Endothelial cell of umbilical vein (primary cell): Measurements from ENCODE around the gene TMEM87B. TPM values are rescaled to one million over a fixed set of nuclear protein-coding genes. Genes with fewer than 3 reads are reported as not detected.

ENCODE experiments used
- BruUV-seq: library from RNA; stranded (reverse); fragments of 400-500 nt; replicated peaks from 2 replicates; lab custom pipeline; 2021; lab: Mats Ljungman, UMichigan
- CTCF ChIA-PET: fragments of 300-600, 350-600 bp; sonication (Branson Sonifier 250); formaldehyde crosslinking; loops from one replicate; lab custom pipeline; 2021; ENCODE audit warnings: antibody characterized with exemption, inconsistent platforms; lab: Charles Lee
- POLR2A ChIA-PET: fragments of 300-600, 350-600 bp; sonication (Branson Sonifier 250); formaldehyde crosslinking; loops from one replicate; lab custom pipeline; 2021; ENCODE audit warnings: antibody characterized with exemption, inconsistent platforms; lab: Charles Lee
- DNase-seq: peaks from one replicate; pipeline ENCODE4 v3.0.0-alpha.2; 2011; ENCODE audit warnings: low read depth, low spot score
- FAIRE-seq: peaks from 2 replicates; lab custom pipeline; 2011; peaks lifted over from hg19 to GRCh38; lab: Jason Lieb, UNC
- H2AFZ ChIP-seq: 2 replicates; pipeline ENCODE4 v1.6.0; 2012; ENCODE audit warnings: low read depth, low read length, control low read depth, inconsistent platforms
- H3K27ac ChIP-seq: 2 replicates; pipeline ENCODE4 v1.5.1; 2011; ENCODE audit warnings: low read depth, mild to moderate bottlenecking, control low read depth, low read length, moderate library complexity; ENCODE audit not compliant: insufficient read depth
- H3K27me3 ChIP-seq, 2 experiments: 2 replicates each; pipeline versions ENCODE4 v1.6.0 to v1.6.1; 2011; ENCODE audit warnings: low read length in 2 of 2, mixed read lengths in 1 of 2; ENCODE audit not compliant: control insufficient read depth in 2 of 2, insufficient read depth in 2 of 2
- H3K36me3 ChIP-seq, 2 experiments: 2 replicates in 1 of 2; 3 replicates in 1 of 2; pipeline ENCODE4 v1.5.1; 2011; ENCODE audit warnings: low read length in 2 of 2, mild to moderate bottlenecking in 1 of 2, moderate library complexity in 1 of 2; ENCODE audit not compliant: control insufficient read depth in 2 of 2, insufficient read depth in 2 of 2; ENCODE audit errors: extremely low read depth in 1 of 2
- H3K4me1 ChIP-seq: 3 replicates; pipeline ENCODE4 v1.5.1; 2011; ENCODE audit warnings: mild to moderate bottlenecking, low read length; ENCODE audit not compliant: control insufficient read depth, insufficient read depth; ENCODE audit errors: extremely low read depth
- H3K4me2 ChIP-seq: 2 replicates; pipeline ENCODE4 v1.6.1; 2011; ENCODE audit warnings: low read length, control low read depth, mixed read lengths; ENCODE audit not compliant: insufficient read depth
- H3K4me3 ChIP-seq, 3 experiments: fragments of 200-600 bp in 1 of 3; sonication (generic), shearing (Covaris generic) in 1 of 3; replicated peaks in 1 of 3; 2 replicates each; pipeline ENCODE4 v1.5.1; 2011 to 2016; ENCODE audit warnings: control low read depth in 3 of 3, low read length in 3 of 3, mild to moderate bottlenecking in 2 of 3, inconsistent platforms in 1 of 3, low read depth in 1 of 3, moderate library complexity in 1 of 3; ENCODE audit not compliant: insufficient read depth in 1 of 3
- H3K79me2 ChIP-seq: 2 replicates; pipeline ENCODE4 v1.6.0; 2012; ENCODE audit warnings: low read length, inconsistent platforms; ENCODE audit not compliant: control insufficient read depth, insufficient read depth
- H3K9ac ChIP-seq: replicated peaks from 2 replicates; pipeline ENCODE3; 2011; ENCODE audit warnings: low read length, control low read depth; ENCODE audit not compliant: insufficient read depth; ENCODE audit errors: extremely low read depth
- H3K9me1 ChIP-seq: replicated peaks from 3 replicates; pipeline ENCODE4 v1.6.0; 2011; ENCODE audit warnings: mild to moderate bottlenecking, low read length; ENCODE audit not compliant: control insufficient read depth, insufficient read depth; ENCODE audit errors: extremely low read depth
- H3K9me3 ChIP-seq: replicated peaks from 2 replicates; pipeline ENCODE4 v1.5.1; 2012; ENCODE audit warnings: low read length, inconsistent platforms; ENCODE audit not compliant: control insufficient read depth, insufficient read depth
- H4K20me1 ChIP-seq: replicated peaks from 2 replicates; pipeline ENCODE3; 2011; ENCODE audit warnings: mild to moderate bottlenecking, low read length; ENCODE audit not compliant: control insufficient read depth, insufficient read depth; ENCODE audit errors: extremely low read depth
- CTCF ChIP-seq, 2 donors: IDR thresholded peaks; 1 replicate in 1 of 2; 2 replicates in 1 of 2; pipeline ENCODE4 v1.5.1; 2011; ENCODE audit warnings: low read length in 2 of 2, mild to moderate bottlenecking in 2 of 2, moderate library complexity in 2 of 2, control low read depth in 1 of 2, inconsistent platforms in 1 of 2, low read depth in 1 of 2; ENCODE audit not compliant: insufficient read depth in 1 of 2; ENCODE audit errors: extremely low read depth in 1 of 2
- EZH2 ChIP-seq: IDR thresholded peaks from 2 replicates; pipeline ENCODE4 v1.6.1; 2012; ENCODE audit warnings: borderline replicate concordance, low read depth, mild to moderate bottlenecking, moderate library complexity, low read length, inconsistent platforms; ENCODE audit not compliant: severe bottlenecking
- FOS ChIP-seq: IDR thresholded peaks from 2 replicates; pipeline ENCODE4 v1.6.1; 2011; ENCODE audit warnings: mild to moderate bottlenecking, low read length, moderate library complexity, borderline replicate concordance; ENCODE audit not compliant: insufficient read depth
- GATA2 ChIP-seq: IDR thresholded peaks from 2 replicates; pipeline ENCODE4 v1.7.0; 2011; ENCODE audit warnings: low read depth, mild to moderate bottlenecking, moderate library complexity, mixed read lengths, low read length; ENCODE audit not compliant: insufficient read length, insufficient read depth
- JUN ChIP-seq: IDR thresholded peaks from 2 replicates; pipeline ENCODE4 v1.6.1; 2011; ENCODE audit warnings: borderline replicate concordance, low read depth; ENCODE audit not compliant: insufficient read length, insufficient read depth
- MAX ChIP-seq: IDR thresholded peaks from 2 replicates; pipeline ENCODE4 v1.6.1; 2011; ENCODE audit not compliant: insufficient read depth, insufficient read length
- MYC ChIP-seq: IDR thresholded peaks from one replicate; pipeline ENCODE4 v1.6.1; 2011; ENCODE audit warnings: mild to moderate bottlenecking, low read depth, low read length
- POLR2A ChIP-seq: IDR thresholded peaks from 2 replicates; pipeline ENCODE4 v1.6.1; 2012; ENCODE audit warnings: low read depth, mild to moderate bottlenecking, control low read depth, low read length
- POLR2AphosphoS5 ChIP-seq: IDR thresholded peaks from 2 replicates; pipeline ENCODE4 v1.6.1; 2012; ENCODE audit warnings: low read depth, mild to moderate bottlenecking, control low read depth, low read length, moderate library complexity; ENCODE audit not compliant: insufficient read depth
- dilution Hi-C: fragments of 300-500 bp; cut with MboI; formaldehyde crosslinking; loops from one replicate; pipeline ENCODE4 v1.15.0; 2019; ENCODE audit warnings: low sequenced_read_pairs; ENCODE audit not compliant: extremely low pct_ligation_motif_present
- intact Hi-C: fragments of 100-400 bp; cut with micrococcal nuclease; formaldehyde crosslinking; loops from one replicate; pipeline ENCODE4 v1.10.0; 2022
- polyA plus RNA-seq, 4 experiments: library from polyadenylated mRNA; depleted of rRNA in 3 of 4; stranded (reverse) in 3 of 4; unstranded in 1 of 4; fragments of >200 nt; gene quantifications; 2 replicates each; pipeline versions ENCODE4 v1.2.1 to v1.2.3, GENCODE V29; 2011 to 2012; ENCODE audit warnings: missing spikeins in 1 of 4
- total RNA-seq: library from RNA; stranded (reverse); gene quantifications from 2 replicates; pipeline ENCODE4 v1.2.3, GENCODE V29; 2021

The TMEM87B gene
- total and polyA plus RNA-seq, 2 donors (not counting 3 experiments of a cell fraction or from before 2014, with no cell fraction given): 17.6 to 21.5 TPM

- H3K9me3 ChIP-seq: no peaks in the 10 kb centered on the region
- H3K9me1 ChIP-seq: no peaks in the 10 kb centered on the region
- no peak overlapping the region for H3K4me3 ChIP-seq
- no peaks in the 10 kb centered on the region for H3K27me3 ChIP-seq
- intact Hi-C loops: no loop called here
- no peak overlapping the region for H2AFZ ChIP-seq
- DNase-seq (no peak), FAIRE-seq (no peak)
- ChIA-PET CTCF (no interaction called here), POLR2A (no interaction called here)
- H3K4me1 ChIP-seq: peaks cover 7% of the 10 kb centered on the region
- dilution Hi-C loops: no loop called here
- no TSS peak for BruUV-seq
- no peak overlapping the region for H3K4me2 ChIP-seq
- H3K9ac ChIP-seq: no peak overlapping the region
- no peaks in the 10 kb centered on the region for H4K20me1 ChIP-seq
- H3K79me2 ChIP-seq: no peaks in the 10 kb centered on the region
- no peak overlapping the region for H3K27ac ChIP-seq
- H3K36me3 ChIP-seq: peaks cover 8 to 29% of the 10 kb centered on the region in 2 experiments
- TF ChIP-seq EZH2 (no peak), FOS (no peak), CTCF (IDR thresholded peaks at IDR 0.05; ENCODE audit: extremely low read depth in 1 of 2, insufficient read depth in 1 of 2, low read depth in 1 of 2, low read length in 2 of 2) (no peak), MYC (no peak), MAX (no peak), GATA2 (no peak), POLR2AphosphoS5 (no peak), JUN (no peak), POLR2A (no peak)
These were observed 42.5 kb upstream of the TMEM87B start for GRCh38 chr2:112012556-112012955.
